ENCODE results near the gene POU3F1. TPM values are rescaled to one million over a fixed set of nuclear protein-coding genes. Genes with fewer than 3 reads are reported as not detected.

Gene POU3F1
- total and polyA plus RNA-seq, 10 of the 15 experiments (the other 5 are each of a cell fraction or from before 2014, with no cell fraction given): 0.04 to 0.53 (median 0.10) TPM; not detected in 3

- no peak for TF ChIP-seq ZBTB33 (IDR thresholded peaks at IDR 0.05)
- no peak for TF ChIP-seq CREM (IDR thresholded peaks at IDR 0.05; ENCODE audit: low read depth)
- no peak for TF ChIP-seq RUNX3 (IDR thresholded peaks at IDR 0.05; ENCODE audit: low read length)
- no peak for TF ChIP-seq NRF1 (conservative IDR thresholded peaks at IDR 0.05; ENCODE audit: low read depth, low read length)
- TF ChIP-seq TAF1 (IDR thresholded peaks at IDR 0.05; ENCODE audit: borderline replicate concordance, low read depth, low read length): no peak
- TF ChIP-seq, protein P1, sequence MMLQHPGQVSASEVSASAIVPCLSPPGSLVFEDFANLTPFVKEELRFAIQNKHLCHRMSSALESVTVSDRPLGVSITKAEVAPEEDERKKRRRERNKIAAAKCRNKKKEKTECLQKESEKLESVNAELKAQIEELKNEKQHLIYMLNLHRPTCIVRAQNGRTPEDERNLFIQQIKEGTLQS (IDR thresholded peaks at IDR 0.05; ENCODE audit: borderline replicate concordance, extremely low read depth, low read depth, low read length): no peak
Measured at GRCh38 chr1:38043036-38043747, 3.4 kb downstream of the POU3F1 start (continued).

GRCh38 chr1:38041936-38042834 lies 4.4 kb downstream of the POU3F1 start:
- intact Hi-C loops (cut with micrococcal nuclease; ENCODE audit: unreplicated experiment): loop anchor here (5.0 kb wide), 1 partner anchor 775 kb away; no protein-coding TSS in a partner anchor
- H3K4me3 ChIP-seq: no peak overlapping the region
- TF ChIP-seq JUND (IDR thresholded peaks at IDR 0.05; ENCODE audit: low read depth, low read length) (no peak), NRF1 (conservative IDR thresholded peaks at IDR 0.05; ENCODE audit: low read depth, low read length) (no peak), SUZ12 (IDR thresholded peaks at IDR 0.05; ENCODE audit: unreplicated experiment) (no peak), ZNF217 (IDR thresholded peaks at IDR 0.05) (no peak), PKNOX1 (IDR thresholded peaks at IDR 0.05) (no peak), IRF4 (IDR thresholded peaks at IDR 0.05; ENCODE audit: low read depth, low read length) (no peak), SPI1 (IDR thresholded peaks at IDR 0.05; ENCODE audit: borderline replicate concordance, insufficient read depth, low read depth, low read length) (no peak)
- TF ChIP-seq, protein P2, sequence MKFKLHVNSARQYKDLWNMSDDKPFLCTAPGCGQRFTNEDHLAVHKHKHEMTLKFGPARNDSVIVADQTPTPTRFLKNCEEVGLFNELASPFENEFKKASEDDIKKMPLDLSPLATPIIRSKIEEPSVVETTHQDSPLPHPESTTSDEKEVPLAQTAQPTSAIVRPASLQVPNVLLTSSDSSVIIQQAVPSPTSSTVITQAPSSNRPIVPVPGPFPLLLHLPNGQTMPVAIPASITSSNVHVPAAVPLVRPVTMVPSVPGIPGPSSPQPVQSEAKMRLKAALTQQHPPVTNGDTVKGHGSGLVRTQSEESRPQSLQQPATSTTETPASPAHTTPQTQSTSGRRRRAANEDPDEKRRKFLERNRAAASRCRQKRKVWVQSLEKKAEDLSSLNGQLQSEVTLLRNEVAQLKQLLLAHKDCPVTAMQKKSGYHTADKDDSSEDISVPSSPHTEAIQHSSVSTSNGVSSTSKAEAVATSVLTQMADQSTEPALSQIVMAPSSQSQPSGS (IDR thresholded peaks at IDR 0.05; ENCODE audit: low read length): no peak
- no peak overlapping the region for H3K9ac ChIP-seq (ENCODE audit: control insufficient read depth, insufficient read depth, low read length)
- ChIA-PET POLR2A (interaction anchor here (0.9 to 2.2 kb wide), 4 partner anchors 10 to 30 kb away, joined by 3 to 14 read pairs (median 4); no protein-coding TSS in a partner anchor), RAD21 (ENCODE audit: unreplicated experiment) (interaction anchor here (0.9 to 8.2 kb wide), 10 partner anchors 11 to 774 kb away, joined by 3 to 123 read pairs (median 4); no protein-coding TSS in a partner anchor), SMC1A (ENCODE audit: uncharacterized antibody, unreplicated experiment) (interaction anchor here (0.7 to 23.8 kb wide), 10 partner anchors 8 to 793 kb away, joined by 3 to 316 read pairs (median 6); partner anchors contain the start of gene SF3A3), CTCF (interaction anchor here (0.6 to 11.0 kb wide), 16 partner anchors 9 to 793 kb away, joined by 3 to 179 read pairs (median 4); no protein-coding TSS in a partner anchor)
- H3K27me3 ChIP-seq (replicated peaks in 1 of 2; ENCODE audit: control insufficient read depth in 2 of 2, insufficient read depth in 2 of 2, low read length in 1 of 2): peaks cover 9 to 13% of the 10 kb centered on the region in 2 experiments
- no peaks in the 10 kb centered on the region; the same call in 1 of the 2 replicates for H4K20me1 ChIP-seq (ENCODE audit: control insufficient read depth, insufficient read depth)
- no peak overlapping the region for H2AFZ ChIP-seq (ENCODE audit: control insufficient read depth, low read depth, low read length)
- no peak for FAIRE-seq
- no peak for DNase-seq (ENCODE audit: low read depth, low spot score)
- no peaks in the 10 kb centered on the region for H3K36me3 ChIP-seq (ENCODE audit: control insufficient read depth in 2 of 2, insufficient read depth in 2 of 2, low read length in 1 of 2)
- no peaks in the 10 kb centered on the region; the same call in 1 of the 2 replicates for H3K4me1 ChIP-seq (ENCODE audit: control insufficient read depth, insufficient read depth, low read length)
- no peaks in the 10 kb centered on the region for H3K9me3 ChIP-seq (replicated peaks; ENCODE audit: control insufficient read depth, insufficient read depth, low read length)
- 46% methylated on average over 21 of the region's 21 CpGs for WGBS (ENCODE audit: insufficient coverage, insufficient replicate concordance, low lambda C conversion rate, missing lambda C conversion rate)
- H3K79me2 ChIP-seq (ENCODE audit: control insufficient read depth, insufficient read depth, low read length): no peaks in the 10 kb centered on the region
- in situ Hi-C loops (cut with MboI): loop anchor here (25.0 kb wide), 1 partner anchor 545 kb away; no protein-coding TSS in a partner anchor
- H3K4me2 ChIP-seq (ENCODE audit: control insufficient read depth, insufficient read depth): no peak overlapping the region
- no peak overlapping the region for H3K27ac ChIP-seq (ENCODE audit: control insufficient read depth, insufficient read depth)
- ATAC-seq: no peak
- no TSS peak for BruUV-seq (replicated peaks)

Data from GM12878 (cell line).